H1 (cell line): ENCODE data around the gene SCP2. TPM values are rescaled to one million over a fixed set of nuclear protein-coding genes. Genes with fewer than 3 reads are reported as not detected.

Experiments used
- CBX8 ChIP-seq: fragments of 300-800, 300-1000 bp; sonication (generic); IDR thresholded peaks from 2 replicates; pipeline ENCODE4 v1.7.1; 2016; ENCODE audit warnings: low read depth, low read length, borderline replicate concordance
- HDAC6 ChIP-seq: IDR thresholded peaks from one replicate; pipeline ENCODE4 v1.7.1; 2012; ENCODE audit warnings: low read depth, mild to moderate bottlenecking, inconsistent platforms, low read length, moderate library complexity
- JUN ChIP-seq: IDR thresholded peaks from 2 replicates; pipeline ENCODE4 v1.6.1; 2011; ENCODE audit warnings: low read depth, mild to moderate bottlenecking, improper control_type of control experiment, low read length
- polyA plus RNA-seq, 7 experiments: library from polyadenylated mRNA; depleted of rRNA in 3 of 7; stranded (reverse) in 5 of 7; unstranded in 2 of 7; fragments of >200 nt in 5 of 7; fragments of 200-250 nt in 2 of 7; gene quantifications; 1 replicate in 5 of 7; 2 replicates in 1 of 7; 4 replicates in 1 of 7; pipeline versions ENCODE4 v1.2.1 to v1.2.3, GENCODE V29; 2011 to 2013; ENCODE audit warnings: missing spikeins in 2 of 7, mixed read lengths in 2 of 7
- total RNA-seq: library from RNA; stranded (reverse); fragmentation: NEBNext Ultra II Directional; extraction: Animal tissue kit (Norgen Biotek cat#: 25700); gene quantifications from 2 replicates; pipeline ENCODE4 v1.2.1, GENCODE V29; 2021

Gene SCP2
- total and polyA plus RNA-seq, 2 of the 8 experiments (the other 6 are each of a cell fraction or from before 2014, with no cell fraction given): 20.9 to 54.3 TPM

- TF ChIP-seq JUN: no peak
- TF ChIP-seq CBX8: no peak
- no peak for TF ChIP-seq HDAC6
Observed at GRCh38 chr1:53088616-53089300, 161.7 kb downstream of the SCP2 start (continued).
